Adrenal gland (tissue), 12 donors: ENCODE data around the gene CDC42EP1. TPM values are rescaled to one million over a fixed set of nuclear protein-coding genes. Genes with fewer than 3 reads are reported as not detected.

Experiments used
- DNase-seq, 7 donors: peaks; one replicate each; pipeline ENCODE4 v3.0.0-alpha.2; 2019 to 2020
- H3K27ac ChIP-seq, 5 donors: fragments of 200-600 bp; sonication (generic) in 4 of 5; 1 replicate in 3 of 5; 2 replicates in 2 of 5; pipeline versions ENCODE4 v1.5.1 to v1.8.0; 2016 to 2020; ENCODE audit warnings: mild to moderate bottlenecking in 1 of 5
- H3K27me3 ChIP-seq: fragments of 200-600 bp; 2 replicates; pipeline ENCODE4 v1.8.0; 2021
- H3K36me3 ChIP-seq, 2 donors: fragments of 200-600 bp; replicated peaks in 1 of 2; 1 replicate in 1 of 2; 2 replicates in 1 of 2; pipeline versions ENCODE4 v1.5.1 to v1.8.0; 2018 to 2022
- H3K4me1 ChIP-seq, 2 donors: fragments of 200-600 bp; replicated peaks in 1 of 2; 1 replicate in 1 of 2; 2 replicates in 1 of 2; pipeline versions ENCODE4 v1.5.1 to v1.8.0; 2018 to 2021
- H3K4me3 ChIP-seq, 4 donors: fragments of 200-600 bp; sonication (generic) in 3 of 4; one replicate each; pipeline ENCODE4 v1.5.1; 2016 to 2018
- H3K9me3 ChIP-seq, 3 donors: fragments of 200-600 bp; sonication (generic) in 1 of 3; replicated peaks in 1 of 3; 1 replicate in 2 of 3; 2 replicates in 1 of 3; pipeline versions ENCODE4 v1.5.1 to v1.8.0; 2016 to 2021
- CTCF ChIP-seq, 6 experiments: fragments of 450-650 bp in 4 of 6; fragments of 200-600 bp in 2 of 6; sonication (generic) in 1 of 6; IDR thresholded peaks; 1 replicate in 5 of 6; 2 replicates in 1 of 6; pipeline versions ENCODE4 v1.5.1 to v1.8.0; 2016 to 2021; ENCODE audit warnings: antibody characterized with exemption in 6 of 6, mild to moderate bottlenecking in 2 of 6, moderate library complexity in 1 of 6
- POLR2A ChIP-seq, 2 donors: fragments of 450-650 bp; IDR thresholded peaks; one replicate each; pipeline ENCODE4 v1.6.1; 2017; ENCODE audit warnings: antibody characterized with exemption in 2 of 2, mild to moderate bottlenecking in 2 of 2, moderate library complexity in 1 of 2
- WGBS, 4 donors: extraction: QIAGEN DNeasy Blood & Tissue Kit in 2 of 4; methylation state at CpG; one replicate each; pipeline versions ENCODE4 v1.1.5 to v1.1.7; 2013 to 2017; 5-methylcytosine and 5-hydroxymethylcytosine counted together
- intact Hi-C, 2 donors: fragments of 100-400 bp; cut with DNase I; formaldehyde crosslinking; loops; one replicate each; pipeline versions ENCODE4 v1.14.1 to v1.15.0; 2022 to 2023
- polyA plus RNA-seq, 3 donors: library from polyadenylated mRNA; stranded (reverse); fragments of 200-250 nt in 2 of 3; fragments of 350-450 nt in 1 of 3; fragmentation: Illumina TruSeq in 1 of 3; extraction: RNeasy Lipid Tissue Mini Kit (QIAGEN cat#74804) in 1 of 3; gene quantifications; one replicate each; pipeline ENCODE4 v1.2.3, GENCODE V29; 2013 to 2014
- total RNA-seq, 9 donors: library from RNA; depleted of rRNA in 4 of 9; stranded (reverse); fragments of >200 nt in 4 of 9; fragments of 120-200 nt in 1 of 9; fragmentation: NEBNext Ultra II Directional in 1 of 9; extraction: Animal tissue kit (Norgen Biotek cat#: 25700) in 1 of 9; gene quantifications; one replicate each; pipeline versions ENCODE4 v1.1.0 to v1.2.4, GENCODE V29; 2013 to 2023
- donor health status: healthy with polysubstance abuse.
- donor health status: Bipolar disorder and iron deficiency.
- donor health status: DM: yes; HTN: yes; CAD: no.
- donor health status: DM: no; HTN: no; CAD: no.
- donor health status: DM: no; HTN: no; CAD: no.
- donor health status: DM: yes; HTN: yes; CAD: no.

CDC42EP1 gene
- total and polyA plus RNA-seq, 12 donors, result 9.2 to 159 (median 92.8) TPM

DNA sequence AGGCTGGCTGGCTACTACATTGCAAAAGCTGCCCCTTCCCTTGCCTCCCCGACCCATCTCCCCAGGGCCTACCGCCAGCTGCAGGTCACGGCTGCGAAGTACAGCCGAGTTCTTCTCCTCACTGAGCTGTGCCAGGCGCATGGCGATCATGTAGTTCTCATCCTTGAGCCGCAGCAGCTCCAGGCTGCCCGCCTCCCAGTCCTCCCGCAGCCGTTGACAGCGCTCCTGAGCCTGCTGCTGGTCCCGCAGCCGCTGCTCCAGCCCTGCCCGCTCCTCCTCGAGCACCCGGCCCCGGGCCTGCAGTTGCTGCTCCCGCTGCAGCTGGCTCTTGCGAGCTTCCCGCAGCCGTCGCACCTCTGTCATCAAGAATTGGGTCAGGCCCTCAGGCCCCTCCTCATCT is 44.4 kb upstream of the CDC42EP1 start:
- TF ChIP-seq POLR2A (IDR thresholded peaks at IDR 0.05) (no peak), CTCF (IDR thresholded peaks at IDR 0.05) (no peak)
- Histone ChIP-seq H3K9me3 (no peaks in the 10 kb centered on the region), H3K27ac (no peak overlapping the region), H3K27me3 (no peaks in the 10 kb centered on the region), H3K4me3 (no peak overlapping the region), H3K4me1 (peaks cover 18% of the 10 kb centered on the region in 2 donors), H3K36me3 (no peaks in the 10 kb centered on the region)
- 83 to 94% (median 92%) methylated on average over 15 to 23 of the region's 23 CpGs for WGBS, 4 donors
- no peak for DNase-seq
- intact Hi-C loops, result no loop called here

GRCh38 chr22:37516456-37516855 is 43.8 kb upstream of the CDC42EP1 start:
- TF ChIP-seq POLR2A (IDR thresholded peaks at IDR 0.05) (no peak), CTCF (IDR thresholded peaks at IDR 0.05) (no peak)
- DNase-seq, result no peak
- Histone ChIP-seq H3K27me3 (no peaks in the 10 kb centered on the region), H3K27ac (no peak overlapping the region), H3K9me3 (no peaks in the 10 kb centered on the region), H3K4me1 (peaks cover 18% of the 10 kb centered on the region in 2 donors), H3K36me3 (no peaks in the 10 kb centered on the region), H3K4me3 (no peak overlapping the region)
- intact Hi-C loops, result no loop called here
- 48 to 98% (median 91%) methylated on average over 1 of the region's 1 CpG for WGBS, 4 donors

DNA sequence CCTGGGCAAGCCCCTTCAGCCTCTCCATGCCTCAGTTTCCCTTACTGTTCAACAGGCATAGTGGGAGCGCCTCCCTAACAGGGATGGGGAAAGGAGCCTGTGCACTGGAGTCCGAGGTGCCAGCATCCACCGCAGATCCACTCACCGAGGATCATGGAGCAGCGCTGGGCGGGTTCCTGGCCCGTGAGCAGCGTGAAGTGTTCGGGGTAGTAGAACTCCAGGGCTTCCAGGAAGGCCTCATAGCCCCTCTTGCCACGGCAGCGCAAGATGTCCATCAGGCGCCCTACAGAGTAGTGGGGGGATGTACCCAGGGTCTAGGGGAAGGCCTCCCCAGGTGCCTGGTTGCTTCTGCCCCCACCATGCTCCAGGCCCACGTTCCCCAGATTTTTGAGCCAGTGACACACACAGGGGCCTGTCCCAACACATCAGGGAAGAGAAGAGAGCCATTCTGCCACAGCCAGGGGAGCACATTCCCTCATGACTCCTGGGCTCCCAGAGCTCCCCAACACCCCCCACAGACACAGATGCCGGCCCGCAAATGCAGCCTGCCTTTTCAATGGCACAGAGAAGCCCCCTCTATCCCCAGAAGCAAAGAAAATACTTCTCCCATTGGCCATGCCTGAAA is 42.3 kb upstream of the CDC42EP1 start:
- WGBS, 4 donors, result 83 to 89% (median 89%) methylated on average over 15 of the region's 15 CpGs; no CpG with 5 or more reads in 1 of the 4 donors
- DNase-seq, result no peak
- peak overlapping the region in 1 of 5 donors; percentile 42 for H3K27ac ChIP-seq
- no peaks in the 10 kb centered on the region for H3K27me3 ChIP-seq
- no peaks in the 10 kb centered on the region for H3K36me3 ChIP-seq
- TF ChIP-seq CTCF (IDR thresholded peaks at IDR 0.05), result no peak
- TF ChIP-seq POLR2A (IDR thresholded peaks at IDR 0.05), result no peak
- intact Hi-C loops, result no loop called here
- peaks cover 5 to 7% of the 10 kb centered on the region in 2 donors for H3K4me1 ChIP-seq
- H3K9me3 ChIP-seq, result no peaks in the 10 kb centered on the region
- H3K4me3 ChIP-seq, result peak overlapping the region in 2 of 4 donors; percentile 18 to 86

DNA sequence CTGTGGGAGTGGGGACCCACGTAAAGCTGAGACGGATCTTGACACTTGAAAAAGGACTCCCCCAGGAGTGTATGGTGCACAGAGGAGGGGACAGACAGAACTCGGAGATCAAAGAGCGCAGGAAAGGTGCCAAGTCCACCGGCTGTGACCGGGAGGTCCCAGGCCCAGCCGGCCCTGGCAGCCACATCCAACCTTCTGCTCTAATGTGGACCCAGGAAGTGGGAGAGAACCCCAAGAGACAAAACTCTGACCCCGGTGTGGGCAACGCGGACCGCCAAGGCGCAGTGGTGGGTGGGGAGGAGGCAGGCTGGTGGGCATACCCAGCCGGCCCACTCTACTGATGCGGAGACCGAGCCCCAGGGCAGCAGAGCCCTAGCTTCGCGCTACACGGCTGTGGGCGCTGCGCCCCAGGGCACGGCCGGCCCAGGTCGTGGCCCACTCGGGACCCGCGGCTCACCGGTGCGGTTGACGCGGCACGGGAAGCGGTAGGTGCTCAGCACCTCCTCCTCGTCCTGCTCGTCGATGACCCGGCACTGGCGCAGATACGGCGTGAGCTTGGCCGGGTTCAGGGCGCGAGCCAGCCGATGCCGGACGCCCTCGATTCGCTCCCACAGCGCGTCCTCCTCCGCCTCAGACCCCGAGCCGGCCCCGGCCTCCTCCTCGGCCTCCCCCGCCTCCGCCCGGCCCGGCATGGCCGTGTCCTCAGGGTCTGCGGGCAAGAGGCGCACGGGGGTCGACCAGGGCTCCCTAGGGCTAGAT is 41.6 kb upstream of the CDC42EP1 start:
- DNase-seq, result no peak
- Histone ChIP-seq H3K36me3 (no peaks in the 10 kb centered on the region), H3K27me3 (no peaks in the 10 kb centered on the region), H3K4me1 (peaks cover 5% of the 10 kb centered on the region in 2 donors), H3K9me3 (no peaks in the 10 kb centered on the region), H3K27ac (peak overlapping the region in 3 of 5 donors; percentile 41 to 66 (median 42)), H3K4me3 (peak overlapping the region in 2 of 4 donors; percentile 18 to 86)
- peak in 1 of 2 donors; percentile 19 for TF ChIP-seq POLR2A (IDR thresholded peaks at IDR 0.05)
- no peak for TF ChIP-seq CTCF (IDR thresholded peaks at IDR 0.05)
- WGBS, 4 donors, result 8 to 58% (median 31%) methylated on average over 4 to 63 of the region's 63 CpGs
- intact Hi-C loops, result no loop called here
